Stomach (tissue), 9 donors: Measurements from ENCODE around the gene KLHL1. TPM values are rescaled to one million over a fixed set of nuclear protein-coding genes. Genes with fewer than 3 reads are reported as not detected.

ENCODE experiments used
- DNase-seq, 2 donors: peaks; one replicate each; pipeline versions ENCODE4 v3.0.0 to v3.0.0-alpha.2; 2013 to 2019
- H3K27ac ChIP-seq, 5 donors: fragments of 200-600 bp in 4 of 5; sonication (generic) in 4 of 5; one replicate each; pipeline ENCODE4 v1.5.1; 2013 to 2019; ENCODE audit warnings: mild to moderate bottlenecking in 1 of 5, moderate library complexity in 1 of 5
- H3K27me3 ChIP-seq, 3 donors: fragments of 200-600 bp; sonication (generic); one replicate each; pipeline ENCODE4 v1.5.1; 2017 to 2019; ENCODE audit warnings: mixed run types in 1 of 3
- H3K36me3 ChIP-seq, 4 donors: fragments of 200-600 bp; sonication (generic); 1 replicate in 3 of 4; 2 replicates in 1 of 4; pipeline ENCODE4 v1.5.1; 2016 to 2019
- H3K4me1 ChIP-seq, 4 donors: fragments of 200-600 bp; sonication (generic); one replicate each; pipeline ENCODE4 v1.5.1; 2016 to 2019
- H3K4me3 ChIP-seq, 4 donors: fragments of 200-600 bp; sonication (generic) in 3 of 4; one replicate each; pipeline ENCODE4 v1.5.1; 2016 to 2019; ENCODE audit warnings: mild to moderate bottlenecking in 1 of 4
- H3K9me3 ChIP-seq, 4 donors: fragments of 200-600 bp; sonication (generic); one replicate each; pipeline ENCODE4 v1.5.1; 2016 to 2019
- EP300 ChIP-seq: sonication (generic); formaldehyde crosslinking; IDR thresholded peaks from one replicate; pipeline ENCODE4 v1.6.1; 2017; ENCODE audit warnings: antibody characterized with exemption
- POLR2A ChIP-seq, 4 donors: fragments of 450-650 bp; IDR thresholded peaks; one replicate each; pipeline ENCODE4 v1.6.1; 2016; ENCODE audit warnings: antibody characterized with exemption in 4 of 4, control low read depth in 2 of 4, mild to moderate bottlenecking in 1 of 4, moderate library complexity in 1 of 4
- POLR2AphosphoS5 ChIP-seq, 3 donors: sonication (generic); formaldehyde crosslinking; IDR thresholded peaks; one replicate each; pipeline ENCODE4 v1.6.1; 2016; ENCODE audit warnings: antibody characterized with exemption in 3 of 3
- WGBS, 5 donors: extraction: QIAGEN DNeasy Blood & Tissue Kit in 3 of 5; methylation state at CpG; one replicate each; pipeline versions ENCODE4 v1.1.5 to v1.1.7; 2013 to 2018; 5-methylcytosine and 5-hydroxymethylcytosine counted together
- intact Hi-C: fragments of 100-400 bp; cut with DNase I; formaldehyde crosslinking; loops from one replicate; pipeline ENCODE4 v1.15.1; 2023; ENCODE audit warnings: low total_unique reads
- polyA plus RNA-seq, 3 donors: library from polyadenylated mRNA; stranded (reverse); fragments of 200-250 nt; gene quantifications; one replicate each; pipeline ENCODE4 v1.2.3, GENCODE V29; 2013
- total RNA-seq, 5 donors: library from RNA; depleted of rRNA; stranded (reverse); fragments of >200 nt; gene quantifications; one replicate each; pipeline versions ENCODE4 v1.1.0 to v1.2.3, GENCODE V29; 2014 to 2016
- TF ChIP-seq, protein P1 (sequence below), 7 experiments: fragments of 450-650 bp in 4 of 7; fragments of 200-600 bp in 3 of 7; sonication (generic) in 3 of 7; IDR thresholded peaks; one replicate each; pipeline ENCODE4 v1.5.1; 2016 to 2019; ENCODE audit warnings: antibody characterized with exemption in 7 of 7, control low read depth in 2 of 7, mild to moderate bottlenecking in 1 of 7
- donor health status: healthy with polysubstance abuse.
- donor health status: Bipolar disorder and iron deficiency.
- donor health status: healthy.

KLHL1 gene
- total and polyA plus RNA-seq, 8 donors: 0.14 to 0.45 (median 0.37) TPM; not detected in 5

- H3K4me1 ChIP-seq: peaks cover 0 to 3% (median 0%) of the 10 kb centered on the region in 4 donors
- DNase-seq: no peak
- no peaks in the 10 kb centered on the region for H3K9me3 ChIP-seq
- no peak overlapping the region for H3K27ac ChIP-seq
- no peaks in the 10 kb centered on the region for H3K27me3 ChIP-seq
- WGBS, 5 donors: 80 to 91% (median 83%) methylated on average over 2 of the region's 2 CpGs
- TF ChIP-seq POLR2A (IDR thresholded peaks at IDR 0.05): no peak
- TF ChIP-seq POLR2AphosphoS5 (IDR thresholded peaks at IDR 0.05): no peak
- TF ChIP-seq, protein P1, sequence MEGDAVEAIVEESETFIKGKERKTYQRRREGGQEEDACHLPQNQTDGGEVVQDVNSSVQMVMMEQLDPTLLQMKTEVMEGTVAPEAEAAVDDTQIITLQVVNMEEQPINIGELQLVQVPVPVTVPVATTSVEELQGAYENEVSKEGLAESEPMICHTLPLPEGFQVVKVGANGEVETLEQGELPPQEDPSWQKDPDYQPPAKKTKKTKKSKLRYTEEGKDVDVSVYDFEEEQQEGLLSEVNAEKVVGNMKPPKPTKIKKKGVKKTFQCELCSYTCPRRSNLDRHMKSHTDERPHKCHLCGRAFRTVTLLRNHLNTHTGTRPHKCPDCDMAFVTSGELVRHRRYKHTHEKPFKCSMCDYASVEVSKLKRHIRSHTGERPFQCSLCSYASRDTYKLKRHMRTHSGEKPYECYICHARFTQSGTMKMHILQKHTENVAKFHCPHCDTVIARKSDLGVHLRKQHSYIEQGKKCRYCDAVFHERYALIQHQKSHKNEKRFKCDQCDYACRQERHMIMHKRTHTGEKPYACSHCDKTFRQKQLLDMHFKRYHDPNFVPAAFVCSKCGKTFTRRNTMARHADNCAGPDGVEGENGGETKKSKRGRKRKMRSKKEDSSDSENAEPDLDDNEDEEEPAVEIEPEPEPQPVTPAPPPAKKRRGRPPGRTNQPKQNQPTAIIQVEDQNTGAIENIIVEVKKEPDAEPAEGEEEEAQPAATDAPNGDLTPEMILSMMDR (IDR thresholded peaks at IDR 0.05): no peak
- no peak for TF ChIP-seq EP300
- H3K4me3 ChIP-seq: no peak overlapping the region
- intact Hi-C loops: no loop called here
- no peaks in the 10 kb centered on the region for H3K36me3 ChIP-seq
These were observed 151.9 kb downstream of the KLHL1 start for GRCh38 chr13:69956349-69956748.

- Histone ChIP-seq H3K4me1 (peaks cover 0 to 3% (median 0%) of the 10 kb centered on the region in 4 donors), H3K4me3 (no peak overlapping the region), H3K36me3 (no peaks in the 10 kb centered on the region), H3K9me3 (no peaks in the 10 kb centered on the region), H3K27me3 (no peaks in the 10 kb centered on the region), H3K27ac (no peak overlapping the region)
- no peak for DNase-seq
- no peak for TF ChIP-seq POLR2AphosphoS5 (IDR thresholded peaks at IDR 0.05)
- TF ChIP-seq EP300: no peak
- TF ChIP-seq POLR2A (IDR thresholded peaks at IDR 0.05): no peak
- TF ChIP-seq, protein P1 (IDR thresholded peaks at IDR 0.05): no peak
- intact Hi-C loops: no loop called here
These were observed 153.0 kb downstream of the KLHL1 start for GRCh38 chr13:69955271-69955670.

GRCh38 chr13:69951412-69951811 lies 156.8 kb downstream of the KLHL1 start:
- TF ChIP-seq, protein P1 (IDR thresholded peaks at IDR 0.05): no peak
- TF ChIP-seq EP300 (no peak), POLR2A (IDR thresholded peaks at IDR 0.05) (no peak), POLR2AphosphoS5 (IDR thresholded peaks at IDR 0.05) (no peak)
- Histone ChIP-seq H3K4me3 (no peak overlapping the region), H3K9me3 (no peaks in the 10 kb centered on the region), H3K36me3 (no peaks in the 10 kb centered on the region), H3K27ac (no peak overlapping the region), H3K4me1 (no peaks in the 10 kb centered on the region), H3K27me3 (no peaks in the 10 kb centered on the region)
- intact Hi-C loops: no loop called here
- DNase-seq: no peak
- 88 to 99% (median 93%) methylated on average over 2 of the region's 2 CpGs for WGBS, 5 donors

DNA sequence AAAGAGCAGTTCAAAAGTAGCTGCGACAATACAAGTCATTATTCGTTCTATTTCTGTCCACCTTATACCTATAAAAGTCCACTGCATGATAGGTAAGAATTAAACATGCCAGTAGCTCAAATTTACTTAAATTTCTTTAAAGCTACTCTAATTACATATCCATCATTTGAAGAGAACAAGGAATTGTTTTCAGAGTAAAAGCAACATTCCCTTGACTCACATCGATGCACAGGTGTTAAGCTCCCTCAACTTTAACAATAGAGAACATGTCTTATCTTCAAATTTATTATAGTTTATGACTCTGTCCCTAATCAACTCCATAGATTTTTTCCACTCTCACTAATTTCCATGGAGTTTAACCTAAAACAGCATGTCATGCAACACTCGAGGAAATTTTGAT lies 158.1 kb downstream of the KLHL1 start:
- 45 to 83% (median 72%) methylated on average over 4 of the region's 4 CpGs for WGBS, 5 donors
- no peak for DNase-seq
- Histone ChIP-seq H3K27me3 (no peaks in the 10 kb centered on the region), H3K27ac (no peak overlapping the region), H3K9me3 (no peaks in the 10 kb centered on the region), H3K4me1 (no peaks in the 10 kb centered on the region), H3K36me3 (no peaks in the 10 kb centered on the region), H3K4me3 (no peak overlapping the region)
- TF ChIP-seq EP300 (no peak), POLR2A (IDR thresholded peaks at IDR 0.05) (no peak), POLR2AphosphoS5 (IDR thresholded peaks at IDR 0.05) (no peak)
- TF ChIP-seq, protein P1 (IDR thresholded peaks at IDR 0.05): no peak
- intact Hi-C loops: no loop called here
